ENCODE data around the gene RHOV.

DNA sequence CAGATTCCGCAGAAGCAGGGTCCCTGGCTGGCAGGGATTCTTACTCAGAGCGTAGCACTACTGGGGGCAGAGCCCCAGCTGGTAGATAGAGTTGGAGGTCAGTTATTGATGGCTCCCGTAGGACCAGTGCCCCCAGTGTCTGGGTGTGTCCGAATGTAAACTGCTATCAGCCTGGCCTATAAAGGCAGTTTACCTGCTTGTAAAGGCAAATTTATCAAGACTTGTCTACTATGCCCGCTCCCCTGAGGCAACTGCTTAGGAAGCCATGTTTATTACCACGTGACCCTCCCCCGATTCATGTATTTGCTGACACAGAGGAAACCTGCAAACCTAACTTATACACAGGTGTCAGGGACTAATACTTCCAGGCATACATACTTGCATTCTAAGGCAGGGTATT lies 44.9 kb downstream of the RHOV start:
- TF ChIP-seq RAD21 (conservative IDR thresholded peaks at IDR 0.05), result no peak
- no peak for TF ChIP-seq CTCF (IDR thresholded peaks at IDR 0.05; ENCODE audit: poor library complexity, severe bottlenecking)
- TF ChIP-seq, protein P1, sequence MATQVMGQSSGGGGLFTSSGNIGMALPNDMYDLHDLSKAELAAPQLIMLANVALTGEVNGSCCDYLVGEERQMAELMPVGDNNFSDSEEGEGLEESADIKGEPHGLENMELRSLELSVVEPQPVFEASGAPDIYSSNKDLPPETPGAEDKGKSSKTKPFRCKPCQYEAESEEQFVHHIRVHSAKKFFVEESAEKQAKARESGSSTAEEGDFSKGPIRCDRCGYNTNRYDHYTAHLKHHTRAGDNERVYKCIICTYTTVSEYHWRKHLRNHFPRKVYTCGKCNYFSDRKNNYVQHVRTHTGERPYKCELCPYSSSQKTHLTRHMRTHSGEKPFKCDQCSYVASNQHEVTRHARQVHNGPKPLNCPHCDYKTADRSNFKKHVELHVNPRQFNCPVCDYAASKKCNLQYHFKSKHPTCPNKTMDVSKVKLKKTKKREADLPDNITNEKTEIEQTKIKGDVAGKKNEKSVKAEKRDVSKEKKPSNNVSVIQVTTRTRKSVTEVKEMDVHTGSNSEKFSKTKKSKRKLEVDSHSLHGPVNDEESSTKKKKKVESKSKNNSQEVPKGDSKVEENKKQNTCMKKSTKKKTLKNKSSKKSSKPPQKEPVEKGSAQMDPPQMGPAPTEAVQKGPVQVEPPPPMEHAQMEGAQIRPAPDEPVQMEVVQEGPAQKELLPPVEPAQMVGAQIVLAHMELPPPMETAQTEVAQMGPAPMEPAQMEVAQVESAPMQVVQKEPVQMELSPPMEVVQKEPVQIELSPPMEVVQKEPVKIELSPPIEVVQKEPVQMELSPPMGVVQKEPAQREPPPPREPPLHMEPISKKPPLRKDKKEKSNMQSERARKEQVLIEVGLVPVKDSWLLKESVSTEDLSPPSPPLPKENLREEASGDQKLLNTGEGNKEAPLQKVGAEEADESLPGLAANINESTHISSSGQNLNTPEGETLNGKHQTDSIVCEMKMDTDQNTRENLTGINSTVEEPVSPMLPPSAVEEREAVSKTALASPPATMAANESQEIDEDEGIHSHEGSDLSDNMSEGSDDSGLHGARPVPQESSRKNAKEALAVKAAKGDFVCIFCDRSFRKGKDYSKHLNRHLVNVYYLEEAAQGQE (IDR thresholded peaks at IDR 0.05; ENCODE audit: borderline replicate concordance), result no peak
- TF ChIP-seq POLR2AphosphoS5 (IDR thresholded peaks at IDR 0.05), result no peak
- TF ChIP-seq TAF1 (IDR thresholded peaks at IDR 0.05; ENCODE audit: low read depth), result no peak
- TF ChIP-seq EZH2 (IDR thresholded peaks at IDR 0.05; ENCODE audit: borderline replicate concordance, insufficient read depth, low read length, poor library complexity, severe bottlenecking), result no peak
- TF ChIP-seq EP300 (conservative IDR thresholded peaks at IDR 0.05; ENCODE audit: poor library complexity, severe bottlenecking), result no peak
- no peak for TF ChIP-seq SMC3 (conservative IDR thresholded peaks at IDR 0.05; ENCODE audit: poor library complexity)
- no peak for TF ChIP-seq MXI1 (conservative IDR thresholded peaks at IDR 0.05; ENCODE audit: poor library complexity, severe bottlenecking)
